HG03521 (cell line): ENCODE measurements around the gene FAM149B1.

Source experiments
- ATAC-seq: cut with Tn5 transposase; IDR thresholded peaks from one replicate; pipeline ENCODE4 v1.9.1; 2021; ENCODE audit warnings: mild to moderate bottlenecking, moderate library complexity; ENCODE audit not compliant: unreplicated experiment

Gene FAM149B1

GRCh38 chr10:73172867-73173266 is 4.9 kb downstream of the FAM149B1 start:
- no peak for ATAC-seq

DNA sequence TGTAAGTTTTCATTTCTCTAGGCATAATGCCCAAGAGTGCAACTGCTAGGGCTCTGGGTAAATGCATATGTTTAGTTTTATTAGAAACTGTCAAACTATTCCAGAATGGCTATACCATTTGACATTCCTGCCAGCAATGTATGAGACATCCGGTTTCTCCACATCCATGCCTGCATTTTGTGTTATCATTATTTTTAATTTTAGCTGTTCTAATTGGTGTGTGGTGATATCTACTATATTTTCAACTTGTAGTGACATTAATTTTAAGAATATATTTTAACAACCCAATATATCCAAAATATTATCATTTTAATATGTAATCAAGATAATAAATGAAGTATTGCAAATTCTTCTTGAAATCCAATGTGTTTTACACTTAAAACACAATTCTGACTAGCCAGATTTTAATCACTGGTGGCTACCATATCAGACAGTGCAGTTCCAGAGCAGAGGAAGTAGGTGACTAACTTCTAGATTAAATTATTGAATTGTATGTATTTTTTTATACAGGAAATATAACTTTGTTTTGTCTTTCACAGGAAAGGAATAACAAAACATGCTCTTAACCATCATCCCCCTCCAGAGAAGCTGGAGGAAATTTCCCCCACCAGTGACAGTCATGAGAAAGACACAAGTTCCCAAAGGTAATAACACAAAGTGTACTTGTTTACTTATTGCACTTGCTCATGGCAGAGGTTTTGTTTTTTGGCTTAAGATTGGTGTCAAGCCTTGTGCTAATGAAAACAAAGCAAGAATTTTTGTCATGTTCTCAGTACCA is 6.4 kb downstream of the FAM149B1 start:
- ATAC-seq = no peak

DNA sequence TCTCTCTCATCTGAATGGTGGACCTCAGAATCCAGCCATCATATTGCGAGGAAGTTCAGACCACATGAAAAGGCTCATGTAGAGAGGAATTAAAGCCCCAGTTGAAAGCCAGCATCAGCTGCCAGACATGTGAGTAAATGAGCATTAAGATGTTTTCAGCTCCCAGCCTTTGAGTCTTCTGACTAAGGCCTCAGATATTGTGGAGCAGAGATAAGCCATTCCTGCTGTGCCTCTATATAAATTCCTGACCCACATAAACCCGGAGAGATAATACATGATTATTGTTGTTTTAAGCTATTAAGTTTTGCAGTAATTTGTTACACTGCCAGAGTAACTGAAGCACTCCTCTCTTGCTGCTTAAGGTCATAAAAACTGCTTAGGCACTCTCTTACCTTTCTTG is 14.6 kb downstream of the FAM149B1 start:
- no peak for ATAC-seq

GRCh38 chr10:73183667-73184281 is 15.9 kb downstream of the FAM149B1 start:
- no peak for ATAC-seq

GRCh38 chr10:73186266-73186665 is 18.3 kb downstream of the FAM149B1 start:
- no peak for ATAC-seq

- ATAC-seq = no peak
Observed at GRCh38 chr10:73190188-73190587, 22.3 kb downstream of the FAM149B1 start.

- no peak for ATAC-seq
Observed at GRCh38 chr10:73205081-73205480, 37.2 kb downstream of the FAM149B1 start.

DNA sequence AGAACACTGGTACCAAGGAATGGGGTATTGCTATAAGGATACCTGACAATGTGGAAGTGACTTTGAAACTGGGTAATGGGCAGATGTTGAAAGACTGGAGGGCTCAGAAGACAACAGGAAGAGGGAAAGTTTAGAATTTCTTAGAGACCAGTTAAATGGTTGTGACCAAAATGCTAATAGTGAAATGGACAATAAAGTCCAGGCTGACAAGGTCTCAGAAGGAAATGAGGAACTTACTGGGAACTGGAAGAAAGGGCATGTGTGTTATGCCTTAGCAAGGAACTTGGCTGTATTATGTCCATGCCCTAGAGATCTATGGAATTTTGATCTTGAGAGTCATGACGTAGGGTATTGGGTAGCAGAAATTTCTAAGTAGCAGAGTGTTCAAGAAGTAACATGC is 38.0 kb downstream of the FAM149B1 start:
- ATAC-seq = no peak

DNA sequence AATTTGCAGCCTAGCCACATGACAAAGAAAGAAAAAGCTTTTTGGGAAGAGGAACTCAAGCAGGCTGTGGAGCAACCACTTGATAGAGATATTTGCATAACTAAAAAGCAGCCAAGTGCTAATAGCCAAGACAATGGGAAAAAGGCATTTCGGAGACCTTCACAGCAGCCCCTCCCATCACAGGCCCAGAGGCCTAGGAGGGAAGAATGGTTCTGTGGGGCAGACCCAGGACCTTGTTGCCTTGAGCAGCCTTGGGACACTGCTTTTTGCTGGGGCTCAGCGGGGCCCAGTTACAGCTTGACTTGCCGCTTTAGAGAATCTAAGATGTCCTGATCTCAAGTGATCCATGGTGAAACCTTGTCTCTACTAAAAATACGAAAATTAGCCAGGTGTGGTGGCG is 38.5 kb downstream of the FAM149B1 start:
- no peak for ATAC-seq

- no peak for ATAC-seq
Observed at GRCh38 chr10:73207883-73208282, 40.0 kb downstream of the FAM149B1 start.

- no peak for ATAC-seq
Observed at GRCh38 chr10:73209705-73210104, 41.8 kb downstream of the FAM149B1 start.

GRCh38 chr10:73210395-73211105 is 42.6 kb downstream of the FAM149B1 start:
- no peak for ATAC-seq

DNA sequence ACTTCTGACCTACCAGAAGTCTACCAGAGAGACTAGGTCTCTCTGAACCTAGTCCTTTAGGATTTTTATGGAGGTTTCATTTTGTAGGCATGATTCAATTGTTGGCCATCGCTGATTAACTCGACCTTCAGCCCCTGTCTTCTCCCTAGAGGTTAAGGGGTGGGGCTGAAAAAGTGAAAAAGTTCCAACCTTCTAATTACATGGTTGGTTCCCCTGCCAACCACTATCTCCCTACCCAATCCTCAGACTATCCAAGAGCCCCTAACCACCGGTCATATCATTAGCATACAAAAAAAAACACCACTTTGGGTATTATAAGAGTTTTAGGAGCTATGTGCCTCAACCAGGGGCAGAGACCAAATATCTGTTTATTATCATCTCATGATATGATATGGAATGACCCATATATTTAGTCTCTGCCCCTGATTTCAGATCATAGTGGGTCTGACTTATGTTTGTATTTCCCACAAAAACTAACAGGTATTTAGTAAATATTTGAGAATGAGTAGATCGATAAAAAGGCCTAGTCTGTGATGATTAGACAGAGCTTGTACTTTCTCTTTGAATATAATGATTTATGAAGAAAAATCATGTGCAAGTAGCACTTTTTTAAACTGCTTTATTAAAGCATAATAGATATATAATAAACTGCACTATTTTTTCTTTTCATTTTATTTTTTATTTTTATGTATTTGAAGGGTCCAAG is 43.3 kb downstream of the FAM149B1 start:
- ATAC-seq = no peak

DNA sequence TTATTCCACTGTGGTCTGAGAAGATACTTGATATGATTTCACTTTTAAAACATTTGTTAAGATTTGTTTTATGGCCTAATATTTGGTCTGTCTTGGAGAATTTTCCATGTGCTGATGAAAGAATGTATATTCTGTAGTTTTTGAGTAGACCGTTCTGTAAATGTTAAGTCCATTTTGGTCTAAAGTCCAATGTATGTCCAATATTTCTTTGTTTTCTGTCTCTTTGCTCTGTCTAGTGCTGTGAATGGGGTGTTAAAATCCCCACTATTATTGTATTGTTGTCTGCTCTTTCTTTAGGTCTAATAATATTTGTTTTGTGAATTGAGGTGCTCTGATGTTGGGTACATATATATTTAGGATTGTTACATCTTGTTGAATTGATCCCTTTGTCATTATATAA is 47.8 kb downstream of the FAM149B1 start:
- ATAC-seq = no peak

- no peak for ATAC-seq
Observed at GRCh38 chr10:73217628-73218027, 49.7 kb downstream of the FAM149B1 start.

DNA sequence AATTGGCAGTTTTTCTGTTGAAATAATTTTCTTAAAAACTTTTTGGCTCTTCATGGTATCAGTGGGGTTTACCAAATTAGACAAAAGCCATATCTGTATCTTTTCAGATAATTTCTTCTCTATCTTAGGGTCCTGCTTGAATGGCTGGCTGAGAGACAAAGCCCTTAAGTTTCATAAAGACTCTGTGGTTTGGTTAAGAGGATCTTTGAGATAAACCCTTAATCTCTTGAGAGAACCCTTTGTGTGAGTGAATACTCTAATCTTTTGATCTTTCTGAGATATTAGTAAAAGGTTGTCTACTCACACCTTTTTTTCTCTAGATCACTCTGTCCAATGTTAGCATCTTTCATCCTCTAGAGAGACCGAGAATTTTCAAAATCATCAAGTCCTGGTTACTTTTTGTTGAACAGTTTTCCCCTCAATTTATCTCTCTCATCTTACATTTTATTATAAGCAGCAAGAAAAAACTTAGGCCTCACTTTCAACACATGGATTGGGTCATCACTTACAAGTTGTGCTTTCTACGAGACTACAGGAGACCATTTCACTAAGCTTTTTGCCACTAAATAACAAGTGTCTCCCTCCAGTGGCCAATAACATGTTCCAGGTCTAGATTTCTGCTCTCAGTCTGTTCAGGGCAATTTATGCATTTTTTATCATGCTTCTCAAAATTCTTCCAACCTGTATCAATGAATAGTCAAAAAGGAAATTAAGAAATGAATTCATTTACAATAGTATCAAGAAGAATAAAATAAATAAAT is 50.7 kb downstream of the FAM149B1 start:
- no peak for ATAC-seq

DNA sequence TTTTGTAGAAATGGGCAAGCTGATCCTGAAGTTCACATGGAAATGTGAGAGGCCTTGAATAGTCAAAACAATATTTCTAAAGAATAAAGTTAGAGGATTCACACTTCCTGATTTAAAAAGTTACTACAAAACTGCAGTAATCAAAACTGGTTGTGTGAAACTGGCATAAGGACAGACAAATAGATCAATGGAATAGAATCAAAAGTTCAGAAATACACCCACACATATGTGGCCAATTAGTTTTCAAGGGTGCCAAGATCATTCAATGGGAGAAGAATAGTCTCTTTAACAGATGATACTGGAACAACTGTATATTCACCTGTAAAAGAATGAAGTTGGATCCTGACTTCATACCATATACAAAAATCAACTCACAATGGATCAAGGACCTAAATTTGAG is 51.5 kb downstream of the FAM149B1 start:
- ATAC-seq = no peak

GRCh38 chr10:73220989-73221388 is 53.1 kb downstream of the FAM149B1 start:
- ATAC-seq = no peak

DNA sequence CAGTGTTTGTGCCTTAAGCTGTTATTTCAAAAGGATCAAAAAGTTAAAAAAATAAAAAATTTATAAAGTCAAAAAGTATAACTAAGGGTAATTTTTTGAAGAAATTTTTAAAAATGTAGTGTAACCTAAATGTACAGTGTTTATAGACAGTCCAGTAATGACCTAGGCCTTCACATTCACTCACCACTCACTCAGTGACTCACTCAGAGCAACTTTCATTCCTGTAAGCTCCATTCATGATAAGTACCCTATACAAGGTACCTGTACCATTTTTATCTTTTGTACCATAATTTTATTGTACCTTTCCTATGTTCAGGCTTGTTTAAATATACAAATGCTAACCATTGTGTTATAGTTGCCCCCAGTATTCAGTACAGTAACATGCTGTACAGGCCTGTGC is 57.6 kb downstream of the FAM149B1 start:
- no peak for ATAC-seq

- no peak for ATAC-seq
Observed at GRCh38 chr10:73226663-73227062, 58.7 kb downstream of the FAM149B1 start.

- no peak for ATAC-seq
Observed at GRCh38 chr10:73228247-73228646, 60.3 kb downstream of the FAM149B1 start.
